ENCODE measurements around the gene INTS7. TPM values are rescaled to one million over a fixed set of nuclear protein-coding genes. Genes with fewer than 3 reads are reported as not detected.
"Not testable (repeated sequence)": the region's sequence is repeated elsewhere in the genome, so short reads cannot be mapped to it uniquely, and the experiment has no call there.

Gene INTS7
- total RNA-seq, 2 experiments from 2014 or later = 2.9 to 3.2 TPM

DNA sequence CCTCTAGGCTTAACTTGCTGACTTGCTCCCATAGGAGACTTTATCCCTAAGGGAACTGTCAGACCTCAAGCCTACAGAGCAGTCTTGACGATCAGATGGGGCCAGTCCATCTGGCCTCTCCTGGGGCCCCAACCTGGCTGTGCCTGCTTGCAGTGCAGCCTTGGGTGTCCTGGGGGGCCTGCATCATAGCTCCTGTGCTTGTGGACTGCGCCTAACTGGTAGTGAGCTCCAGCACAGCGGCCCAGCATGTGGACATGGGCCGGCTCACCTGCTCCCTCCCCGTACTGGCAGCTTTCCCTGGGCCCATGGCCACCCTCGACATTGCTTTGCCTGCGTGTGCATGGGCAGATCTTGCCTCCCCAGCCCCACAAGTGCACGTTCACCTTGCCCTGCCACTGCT is 76.1 kb downstream of the INTS7 start:
- Mint-ChIP-seq H3K4me1 (ENCODE audit: low read depth) (no peaks in the 10 kb centered on the region), H3K36me3 (ENCODE audit: low read depth) (peaks cover 79% of the 10 kb centered on the region), H3K27me3 (no peaks in the 10 kb centered on the region), H3K9me3 (peaks cover 3% of the 10 kb centered on the region), H3K27ac (no peak overlapping the region), H3K4me3 (no peak overlapping the region)
- Histone ChIP-seq H3K27me3 (ENCODE audit: control insufficient read depth in 1 of 2, insufficient read depth in 2 of 2, low read length in 2 of 2) (no peaks in the 10 kb centered on the region), H3K4me3 (ENCODE audit: low read length) (no peak overlapping the region), H3K36me3 (ENCODE audit: insufficient read depth, low read length) (peaks cover 16% of the 10 kb centered on the region), H3K9me3 (ENCODE audit: control insufficient read depth in 1 of 2, insufficient read depth in 1 of 2, low read length in 2 of 2) (no peaks in the 10 kb centered on the region), H3K4me1 (ENCODE audit: insufficient read depth, low read length) (no peaks in the 10 kb centered on the region), H3K27ac (ENCODE audit: low read depth in 1 of 2, low read length in 2 of 2) (no peak overlapping the region)
- ATAC-seq (ENCODE audit: poor library complexity) = no peak
- intact Hi-C loops (cut with DNase I, micrococcal nuclease) = no loop called here
- CTCF ChIA-PET = no interaction called here
- TF ChIP-seq, protein P1, sequence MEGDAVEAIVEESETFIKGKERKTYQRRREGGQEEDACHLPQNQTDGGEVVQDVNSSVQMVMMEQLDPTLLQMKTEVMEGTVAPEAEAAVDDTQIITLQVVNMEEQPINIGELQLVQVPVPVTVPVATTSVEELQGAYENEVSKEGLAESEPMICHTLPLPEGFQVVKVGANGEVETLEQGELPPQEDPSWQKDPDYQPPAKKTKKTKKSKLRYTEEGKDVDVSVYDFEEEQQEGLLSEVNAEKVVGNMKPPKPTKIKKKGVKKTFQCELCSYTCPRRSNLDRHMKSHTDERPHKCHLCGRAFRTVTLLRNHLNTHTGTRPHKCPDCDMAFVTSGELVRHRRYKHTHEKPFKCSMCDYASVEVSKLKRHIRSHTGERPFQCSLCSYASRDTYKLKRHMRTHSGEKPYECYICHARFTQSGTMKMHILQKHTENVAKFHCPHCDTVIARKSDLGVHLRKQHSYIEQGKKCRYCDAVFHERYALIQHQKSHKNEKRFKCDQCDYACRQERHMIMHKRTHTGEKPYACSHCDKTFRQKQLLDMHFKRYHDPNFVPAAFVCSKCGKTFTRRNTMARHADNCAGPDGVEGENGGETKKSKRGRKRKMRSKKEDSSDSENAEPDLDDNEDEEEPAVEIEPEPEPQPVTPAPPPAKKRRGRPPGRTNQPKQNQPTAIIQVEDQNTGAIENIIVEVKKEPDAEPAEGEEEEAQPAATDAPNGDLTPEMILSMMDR (IDR thresholded peaks at IDR 0.05) = no peak
- DNase-seq = no peak
- POLR2A ChIA-PET = no interaction called here

DNA sequence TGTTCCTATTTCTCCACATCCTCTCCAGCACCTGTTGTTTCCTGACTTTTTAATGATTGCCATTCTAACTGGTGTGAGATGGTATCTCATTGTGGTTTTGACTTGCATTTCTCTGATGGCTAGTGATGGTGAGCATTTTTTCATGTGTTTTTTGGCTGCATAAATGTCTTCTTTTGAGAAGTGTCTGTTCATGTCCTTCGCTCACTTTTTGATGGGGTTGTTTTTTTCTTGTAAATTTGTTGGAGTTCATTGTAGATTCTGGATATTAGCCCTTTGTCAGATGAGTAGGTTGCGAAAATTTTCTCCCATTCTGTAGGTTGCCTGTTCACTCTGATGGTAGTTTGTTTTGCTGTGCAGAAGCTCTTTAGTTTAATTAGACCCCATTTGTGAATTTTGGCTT is 81.3 kb downstream of the INTS7 start:
- H3K9me3 Mint-ChIP-seq; H3K27ac ChIP-seq (ENCODE audit: low read depth in 1 of 2, low read length in 2 of 2); H3K27me3 Mint-ChIP-seq; H3K27ac Mint-ChIP-seq; H3K4me3 Mint-ChIP-seq; CTCF ChIA-PET; H3K4me1 ChIP-seq (ENCODE audit: insufficient read depth, low read length); intact Hi-C loops (cut with DNase I, micrococcal nuclease); H3K27me3 ChIP-seq (ENCODE audit: control insufficient read depth in 1 of 2, insufficient read depth in 2 of 2, low read length in 2 of 2); DNase-seq; ATAC-seq (ENCODE audit: poor library complexity); H3K9me3 ChIP-seq (ENCODE audit: control insufficient read depth in 1 of 2, insufficient read depth in 1 of 2, low read length in 2 of 2); H3K4me1 Mint-ChIP-seq (ENCODE audit: low read depth); H3K4me3 ChIP-seq (ENCODE audit: low read length); H3K36me3 ChIP-seq (ENCODE audit: insufficient read depth, low read length); POLR2A ChIA-PET: not testable (repeated sequence)
- H3K36me3 Mint-ChIP-seq (ENCODE audit: low read depth) = peaks cover 44% of the 10 kb centered on the region

GRCh38 chr1:211953543-211953942 is 81.8 kb downstream of the INTS7 start:
- peaks cover 40% of the 10 kb centered on the region for H3K36me3 Mint-ChIP-seq (ENCODE audit: low read depth)
- POLR2A ChIA-PET; intact Hi-C loops (cut with DNase I, micrococcal nuclease); H3K4me3 ChIP-seq (ENCODE audit: low read length); H3K4me1 ChIP-seq (ENCODE audit: insufficient read depth, low read length); H3K9me3 ChIP-seq (ENCODE audit: control insufficient read depth in 1 of 2, insufficient read depth in 1 of 2, low read length in 2 of 2); CTCF ChIA-PET; H3K27me3 Mint-ChIP-seq; H3K27ac ChIP-seq (ENCODE audit: low read depth in 1 of 2, low read length in 2 of 2); ATAC-seq (ENCODE audit: poor library complexity); DNase-seq; H3K4me3 Mint-ChIP-seq; H3K4me1 Mint-ChIP-seq (ENCODE audit: low read depth); H3K9me3 Mint-ChIP-seq; H3K36me3 ChIP-seq (ENCODE audit: insufficient read depth, low read length); H3K27ac Mint-ChIP-seq; H3K27me3 ChIP-seq (ENCODE audit: control insufficient read depth in 1 of 2, insufficient read depth in 2 of 2, low read length in 2 of 2): not testable (repeated sequence)

- Histone ChIP-seq H3K27ac (ENCODE audit: low read depth in 1 of 2, low read length in 2 of 2) (no peak overlapping the region), H3K4me1 (ENCODE audit: insufficient read depth, low read length) (no peaks in the 10 kb centered on the region), H3K36me3 (ENCODE audit: insufficient read depth, low read length) (peaks cover 5% of the 10 kb centered on the region), H3K4me3 (ENCODE audit: low read length) (no peak overlapping the region), H3K9me3 (ENCODE audit: control insufficient read depth in 1 of 2, insufficient read depth in 1 of 2, low read length in 2 of 2) (no peaks in the 10 kb centered on the region), H3K27me3 (ENCODE audit: control insufficient read depth in 1 of 2, insufficient read depth in 2 of 2, low read length in 2 of 2) (no peaks in the 10 kb centered on the region)
- no peak for DNase-seq
- Mint-ChIP-seq H3K4me1 (ENCODE audit: low read depth) (peaks cover 4% of the 10 kb centered on the region), H3K27ac (no peak overlapping the region), H3K27me3 (no peaks in the 10 kb centered on the region), H3K9me3 (peaks cover 3% of the 10 kb centered on the region), H3K36me3 (ENCODE audit: low read depth) (peaks cover 29% of the 10 kb centered on the region), H3K4me3 (no peak overlapping the region)
- TF ChIP-seq, protein P1 (IDR thresholded peaks at IDR 0.05) = no peak
- no peak for ATAC-seq (ENCODE audit: poor library complexity)
- ChIA-PET POLR2A (no interaction called here), CTCF (no interaction called here)
- intact Hi-C loops (cut with DNase I, micrococcal nuclease) = no loop called here
Observed at GRCh38 chr1:211952299-211952698, 83.1 kb downstream of the INTS7 start.

Measured in CD4-positive, alpha-beta T cell (primary cell).